ENCODE data around the gene GORASP2.
A peak's percentile ranks its signal among the peaks of the same experiment; 100 is the strongest.

- TF ChIP-seq, protein P1, sequence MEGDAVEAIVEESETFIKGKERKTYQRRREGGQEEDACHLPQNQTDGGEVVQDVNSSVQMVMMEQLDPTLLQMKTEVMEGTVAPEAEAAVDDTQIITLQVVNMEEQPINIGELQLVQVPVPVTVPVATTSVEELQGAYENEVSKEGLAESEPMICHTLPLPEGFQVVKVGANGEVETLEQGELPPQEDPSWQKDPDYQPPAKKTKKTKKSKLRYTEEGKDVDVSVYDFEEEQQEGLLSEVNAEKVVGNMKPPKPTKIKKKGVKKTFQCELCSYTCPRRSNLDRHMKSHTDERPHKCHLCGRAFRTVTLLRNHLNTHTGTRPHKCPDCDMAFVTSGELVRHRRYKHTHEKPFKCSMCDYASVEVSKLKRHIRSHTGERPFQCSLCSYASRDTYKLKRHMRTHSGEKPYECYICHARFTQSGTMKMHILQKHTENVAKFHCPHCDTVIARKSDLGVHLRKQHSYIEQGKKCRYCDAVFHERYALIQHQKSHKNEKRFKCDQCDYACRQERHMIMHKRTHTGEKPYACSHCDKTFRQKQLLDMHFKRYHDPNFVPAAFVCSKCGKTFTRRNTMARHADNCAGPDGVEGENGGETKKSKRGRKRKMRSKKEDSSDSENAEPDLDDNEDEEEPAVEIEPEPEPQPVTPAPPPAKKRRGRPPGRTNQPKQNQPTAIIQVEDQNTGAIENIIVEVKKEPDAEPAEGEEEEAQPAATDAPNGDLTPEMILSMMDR (conservative IDR thresholded peaks at IDR 0.05; ENCODE audit: low read depth, low read length) = peak; percentile 40
- TF ChIP-seq EZH2 (IDR thresholded peaks at IDR 0.05; ENCODE audit: low read length, unreplicated experiment) (no peak), EZH2phosphoT487 (IDR thresholded peaks at IDR 0.05; ENCODE audit: borderline replicate concordance, low read length) (no peak)
Measured at GRCh38 chr2:170966648-170967396, 37.8 kb downstream of the GORASP2 start.

Data from PC-3 (cell line).